GM21447 (cell line): ENCODE results near the gene LDHAL6B.
"Not testable (repeated sequence)": the region's sequence is repeated elsewhere in the genome, so short reads cannot be mapped to it uniquely, and the experiment has no call there.

ENCODE experiments used
- ATAC-seq: cut with Tn5 transposase; IDR thresholded peaks from one replicate; pipeline ENCODE4 v1.9.1; 2021; ENCODE audit not compliant: unreplicated experiment

The LDHAL6B gene

GRCh38 chr15:59206623-59207183, at the start of gene LDHAL6B:
Gene LDHAL6B (plus strand): TSS chr15:59206843. CDS start chr15:59206941, 98 bp downstream.
- no peak for ATAC-seq

- no peak for ATAC-seq
These were observed 49.2 kb upstream of the LDHAL6B start for GRCh38 chr15:59157396-59157795.

- no peak for ATAC-seq
These were observed 48.6 kb upstream of the LDHAL6B start for GRCh38 chr15:59157840-59158700.

- no peak for ATAC-seq
These were observed 48.0 kb upstream of the LDHAL6B start for GRCh38 chr15:59158701-59159034.

- no peak for ATAC-seq
These were observed 47.4 kb upstream of the LDHAL6B start for GRCh38 chr15:59159210-59159609.

- ATAC-seq: no peak
These were observed 45.6 kb upstream of the LDHAL6B start for GRCh38 chr15:59160880-59161593.

- ATAC-seq: not testable (repeated sequence)
These were observed 44.6 kb upstream of the LDHAL6B start for GRCh38 chr15:59162080-59162479.

- no peak for ATAC-seq
These were observed 40.9 kb upstream of the LDHAL6B start for GRCh38 chr15:59165726-59166125.

GRCh38 chr15:59166166-59166565, 40.5 kb upstream of the LDHAL6B start:
- no peak for ATAC-seq

GRCh38 chr15:59166601-59167265, 39.9 kb upstream of the LDHAL6B start:
- ATAC-seq: no peak

- ATAC-seq: no peak
These were observed 38.1 kb upstream of the LDHAL6B start for GRCh38 chr15:59168536-59168935.

- no peak for ATAC-seq
These were observed 37.4 kb upstream of the LDHAL6B start for GRCh38 chr15:59169251-59169708.

GRCh38 chr15:59170295-59171066, 36.2 kb upstream of the LDHAL6B start:
- no peak for ATAC-seq

- ATAC-seq: no peak
These were observed 35.6 kb upstream of the LDHAL6B start for GRCh38 chr15:59171067-59171397.

- no peak for ATAC-seq
These were observed 34.2 kb upstream of the LDHAL6B start for GRCh38 chr15:59172289-59172901.

GRCh38 chr15:59173194-59173593, 33.4 kb upstream of the LDHAL6B start:
- no peak for ATAC-seq

GRCh38 chr15:59174151-59174834, 32.4 kb upstream of the LDHAL6B start:
- ATAC-seq: no peak

GRCh38 chr15:59174835-59175831, 31.5 kb upstream of the LDHAL6B start:
- no peak for ATAC-seq
